ENCODE data around the gene SLIT3. TPM values are rescaled to one million over a fixed set of nuclear protein-coding genes. Genes with fewer than 3 reads are reported as not detected.

The SLIT3 gene
- total and polyA plus RNA-seq, 9 of the 15 experiments (the other 6 are each of a cell fraction or from before 2014, with no cell fraction given): 0.01 to 0.04 TPM; not detected in 7

DNA sequence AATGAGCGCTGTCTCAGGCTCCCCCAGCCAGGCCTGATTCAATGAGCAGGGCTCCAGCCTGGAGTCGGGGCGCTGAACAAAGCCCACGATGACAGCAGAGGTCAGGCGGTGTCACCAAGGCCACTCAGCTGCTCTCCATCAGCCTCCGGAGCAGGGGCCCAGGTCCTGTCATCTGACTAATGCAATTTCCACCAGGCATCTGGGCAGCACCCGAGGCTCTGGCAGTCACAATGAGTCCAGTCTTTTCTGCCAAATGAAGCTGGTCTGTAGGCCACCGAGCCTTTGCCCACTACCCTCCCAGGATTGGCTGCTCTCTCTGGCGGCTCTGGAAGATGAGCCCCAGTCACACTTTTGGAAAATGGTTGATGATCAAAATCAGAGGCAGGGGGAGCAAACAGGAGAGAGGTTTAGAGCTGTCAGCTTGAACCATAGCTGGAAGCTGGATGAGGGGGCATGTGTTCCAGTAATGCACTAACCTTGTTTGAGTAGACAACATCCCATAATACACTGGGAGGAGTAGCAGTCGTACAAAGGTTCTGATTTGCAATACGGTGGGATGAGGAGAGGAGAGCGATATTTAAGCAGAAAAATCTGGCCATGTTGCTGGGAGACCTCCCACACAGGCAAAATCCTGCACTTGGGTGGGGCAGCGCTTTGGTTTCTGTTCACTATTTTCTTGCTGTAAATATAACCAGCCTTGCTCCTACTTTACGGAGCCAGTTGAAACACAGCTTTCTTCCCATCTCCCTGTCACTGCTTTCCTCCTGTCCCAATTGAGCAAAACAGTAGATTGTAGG lies 415.4 kb downstream of the SLIT3 start (continued):
- TF ChIP-seq, protein P1, sequence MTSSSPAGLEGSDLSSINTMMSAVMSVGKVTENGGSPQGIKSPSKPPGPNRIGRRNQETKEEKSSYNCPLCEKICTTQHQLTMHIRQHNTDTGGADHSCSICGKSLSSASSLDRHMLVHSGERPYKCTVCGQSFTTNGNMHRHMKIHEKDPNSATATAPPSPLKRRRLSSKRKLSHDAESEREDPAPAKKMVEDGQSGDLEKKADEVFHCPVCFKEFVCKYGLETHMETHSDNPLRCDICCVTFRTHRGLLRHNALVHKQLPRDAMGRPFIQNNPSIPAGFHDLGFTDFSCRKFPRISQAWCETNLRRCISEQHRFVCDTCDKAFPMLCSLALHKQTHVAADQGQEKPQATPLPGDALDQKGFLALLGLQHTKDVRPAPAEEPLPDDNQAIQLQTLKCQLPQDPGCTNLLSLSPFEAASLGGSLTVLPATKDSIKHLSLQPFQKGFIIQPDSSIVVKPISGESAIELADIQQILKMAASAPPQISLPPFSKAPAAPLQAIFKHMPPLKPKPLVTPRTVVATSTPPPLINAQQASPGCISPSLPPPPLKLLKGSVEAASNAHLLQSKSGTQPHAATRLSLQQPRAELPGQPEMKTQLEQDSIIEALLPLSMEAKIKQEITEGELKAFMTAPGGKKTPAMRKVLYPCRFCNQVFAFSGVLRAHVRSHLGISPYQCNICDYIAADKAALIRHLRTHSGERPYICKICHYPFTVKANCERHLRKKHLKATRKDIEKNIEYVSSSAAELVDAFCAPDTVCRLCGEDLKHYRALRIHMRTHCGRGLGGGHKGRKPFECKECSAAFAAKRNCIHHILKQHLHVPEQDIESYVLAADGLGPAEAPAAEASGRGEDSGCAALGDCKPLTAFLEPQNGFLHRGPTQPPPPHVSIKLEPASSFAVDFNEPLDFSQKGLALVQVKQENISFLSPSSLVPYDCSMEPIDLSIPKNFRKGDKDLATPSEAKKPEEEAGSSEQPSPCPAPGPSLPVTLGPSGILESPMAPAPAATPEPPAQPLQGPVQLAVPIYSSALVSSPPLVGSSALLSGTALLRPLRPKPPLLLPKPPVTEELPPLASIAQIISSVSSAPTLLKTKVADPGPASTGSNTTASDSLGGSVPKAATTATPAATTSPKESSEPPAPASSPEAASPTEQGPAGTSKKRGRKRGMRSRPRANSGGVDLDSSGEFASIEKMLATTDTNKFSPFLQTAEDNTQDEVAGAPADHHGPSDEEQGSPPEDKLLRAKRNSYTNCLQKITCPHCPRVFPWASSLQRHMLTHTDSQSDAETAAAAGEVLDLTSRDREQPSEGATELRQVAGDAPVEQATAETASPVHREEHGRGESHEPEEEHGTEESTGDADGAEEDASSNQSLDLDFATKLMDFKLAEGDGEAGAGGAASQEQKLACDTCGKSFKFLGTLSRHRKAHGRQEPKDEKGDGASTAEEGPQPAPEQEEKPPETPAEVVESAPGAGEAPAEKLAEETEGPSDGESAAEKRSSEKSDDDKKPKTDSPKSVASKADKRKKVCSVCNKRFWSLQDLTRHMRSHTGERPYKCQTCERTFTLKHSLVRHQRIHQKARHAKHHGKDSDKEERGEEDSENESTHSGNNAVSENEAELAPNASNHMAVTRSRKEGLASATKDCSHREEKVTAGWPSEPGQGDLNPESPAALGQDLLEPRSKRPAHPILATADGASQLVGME (CRISPR knock-in tag; IDR thresholded peaks at IDR 0.05): no peak
- TF ChIP-seq SNIP1 (IDR thresholded peaks at IDR 0.05; ENCODE audit: low read depth) (no peak), FOXP1 (CRISPR knock-in tag; IDR thresholded peaks at IDR 0.05) (no peak), ZKSCAN8 (CRISPR knock-in tag; IDR thresholded peaks at IDR 0.05) (no peak)
